B cell (primary cell): Measurements from ENCODE around the gene SLC16A14. TPM values are rescaled to one million over a fixed set of nuclear protein-coding genes. Genes with fewer than 3 reads are reported as not detected.

ENCODE experiments used
- ATAC-seq: fragments of 200-7000 bp; cut with Tn5 transposase; one replicate; pipeline ENCODE4 v1.10.0; 2021; ENCODE audit warnings: low read depth, mild to moderate bottlenecking, moderate number of reproducible peaks, moderate library complexity
- CTCF ChIA-PET: fragments of 350-600 bp; sonication (Branson Sonifier 250); formaldehyde crosslinking; loops from one replicate; lab custom pipeline; 2021; ENCODE audit warnings: antibody characterized with exemption, inconsistent platforms; lab: Charles Lee
- POLR2A ChIA-PET: fragments of 350-600 bp; sonication (Branson Sonifier 250); formaldehyde crosslinking; loops from one replicate; lab custom pipeline; 2021; ENCODE audit warnings: antibody characterized with exemption; lab: Charles Lee
- DNase-seq: peaks from one replicate; pipeline ENCODE4 v3.0.0; 2013
- H2AFZ ChIP-seq: 2 replicates; pipeline ENCODE4 v1.6.1; 2012; ENCODE audit warnings: mild to moderate bottlenecking, low read depth, low read length; ENCODE audit not compliant: insufficient read depth, poor library complexity, severe bottlenecking
- H3K27ac ChIP-seq, 2 donors: 1 replicate in 1 of 2; 2 replicates in 1 of 2; pipeline ENCODE4 v1.5.1; 2012 to 2013; ENCODE audit warnings: low read length in 2 of 2, mild to moderate bottlenecking in 2 of 2, moderate library complexity in 1 of 2
- H3K27me3 ChIP-seq, 4 experiments: fragments of 200-600 bp in 1 of 4; sonication (generic) in 1 of 4; replicated peaks in 1 of 4; 1 replicate in 2 of 4; 2 replicates in 2 of 4; pipeline versions ENCODE4 v1.6.1 to v1.7.0; 2013 to 2016; ENCODE audit warnings: low read length in 3 of 4, mild to moderate bottlenecking in 2 of 4, mixed read lengths in 1 of 4, moderate library complexity in 1 of 4; ENCODE audit not compliant: insufficient read depth in 4 of 4, control insufficient read depth in 3 of 4; ENCODE audit errors: control extremely low read depth in 1 of 4
- H3K36me3 ChIP-seq, 2 experiments: replicated peaks in 1 of 2; 1 replicate in 1 of 2; 2 replicates in 1 of 2; pipeline versions ENCODE4 v1.6.1 to v1.7.1; 2013; ENCODE audit warnings: low read length in 1 of 2; ENCODE audit not compliant: insufficient read depth in 2 of 2, control insufficient read depth in 1 of 2; ENCODE audit errors: control extremely low read depth in 1 of 2, extremely low read depth in 1 of 2
- H3K4me1 ChIP-seq, 2 donors: fragments of 200-600 bp in 1 of 2; sonication (generic) in 1 of 2; 1 replicate in 1 of 2; 2 replicates in 1 of 2; pipeline versions ENCODE4 v1.5.1 to v1.6.1; 2013 to 2017; ENCODE audit warnings: low read length in 2 of 2; ENCODE audit not compliant: control insufficient read depth in 2 of 2, insufficient read depth in 2 of 2
- H3K4me2 ChIP-seq: replicated peaks from 2 replicates; pipeline ENCODE3; 2012; ENCODE audit warnings: mild to moderate bottlenecking, low read depth, low read length; ENCODE audit not compliant: poor library complexity, severe bottlenecking
- H3K4me3 ChIP-seq, 5 experiments: fragments of 200-600 bp in 1 of 5; sonication (generic) in 1 of 5; 1 replicate in 3 of 5; 2 replicates in 2 of 5; pipeline versions ENCODE4 v1.5.1 to v1.7.0; 2011 to 2016; ENCODE audit warnings: low read length in 4 of 5, mild to moderate bottlenecking in 4 of 5, low read depth in 2 of 5, control low read depth in 1 of 5, moderate library complexity in 1 of 5; ENCODE audit not compliant: insufficient read depth in 1 of 5; ENCODE audit errors: control extremely low read depth in 1 of 5, extremely low read depth in 1 of 5
- H3K79me2 ChIP-seq: fragments of 200-600 bp; sonication (generic); one replicate; pipeline ENCODE4 v1.6.0; 2016; ENCODE audit warnings: low read length; ENCODE audit not compliant: control insufficient read depth, insufficient read depth
- H3K9ac ChIP-seq: fragments of 200-600 bp; sonication (generic); 2 replicates; pipeline ENCODE4 v1.6.1; 2017; ENCODE audit warnings: mild to moderate bottlenecking, low read length, moderate library complexity
- H3K9me3 ChIP-seq, 3 donors: one replicate each; pipeline versions ENCODE4 v1.6.1 to v1.7.1; 2013; ENCODE audit warnings: low read length in 2 of 3; ENCODE audit not compliant: control insufficient read depth in 2 of 3, insufficient read depth in 1 of 3; ENCODE audit errors: control extremely low read depth in 1 of 3
- H4K20me1 ChIP-seq: 2 replicates; pipeline ENCODE4 v1.6.0; 2012; ENCODE audit warnings: mild to moderate bottlenecking, low read length; ENCODE audit not compliant: insufficient read depth, control insufficient read depth, poor library complexity, severe bottlenecking
- H3K27ac Mint-ChIP-seq: one replicate; pipeline ENCODE4 v1.8.0; 2021; ENCODE audit warnings: mixed read lengths
- H3K27me3 Mint-ChIP-seq: one replicate; pipeline ENCODE4 v1.8.0; 2021; ENCODE audit warnings: mixed read lengths
- H3K4me1 Mint-ChIP-seq: one replicate; pipeline ENCODE4 v1.8.0; 2021; ENCODE audit warnings: mixed read lengths
- H3K4me3 Mint-ChIP-seq: one replicate; pipeline ENCODE4 v1.8.0; 2021; ENCODE audit warnings: mixed read lengths
- H3K9me3 Mint-ChIP-seq: one replicate; pipeline ENCODE4 v1.8.0; 2022; ENCODE audit warnings: mixed read lengths; ENCODE audit not compliant: insufficient read depth
- EZH2 ChIP-seq: IDR thresholded peaks from 2 replicates; pipeline ENCODE4 v1.6.1; 2012; ENCODE audit warnings: borderline replicate concordance, low read depth, mild to moderate bottlenecking, moderate library complexity, low read length; ENCODE audit not compliant: insufficient read depth, poor library complexity, severe bottlenecking
- WGBS: methylation state at CpG from one replicate; pipeline ENCODE4 v1.1.5; 2013; ENCODE audit warnings: missing lambda C conversion rate; ENCODE audit not compliant: insufficient coverage; 5-methylcytosine and 5-hydroxymethylcytosine counted together
- intact Hi-C: fragments of 100-400 bp; cut with micrococcal nuclease; formaldehyde crosslinking; loops from one replicate; pipeline ENCODE4 v1.10.0; 2022
- polyA plus RNA-seq: library from polyadenylated mRNA; depleted of rRNA; stranded (reverse); fragments of >200 nt; gene quantifications from 2 replicates; pipeline ENCODE4 v1.2.3, GENCODE V29; 2012
- total RNA-seq, 2 donors: library from RNA; stranded (reverse); fragments of 120-200 nt in 1 of 2; gene quantifications; 1 replicate in 1 of 2; 2 replicates in 1 of 2; pipeline versions ENCODE4 v1.2.3 to v1.2.4, GENCODE V29; 2013 to 2022
- TF ChIP-seq, protein P1 (sequence below): fragments of 200-600 bp; IDR thresholded peaks from one replicate; pipeline ENCODE4 v1.8.0; 2022; ENCODE audit warnings: antibody characterized with exemption, mild to moderate bottlenecking

SLC16A14 gene
- total and polyA plus RNA-seq, 2 donors (not counting 1 experiment from before 2014, with no cell fraction given): 0.18 to 2.4 TPM

DNA sequence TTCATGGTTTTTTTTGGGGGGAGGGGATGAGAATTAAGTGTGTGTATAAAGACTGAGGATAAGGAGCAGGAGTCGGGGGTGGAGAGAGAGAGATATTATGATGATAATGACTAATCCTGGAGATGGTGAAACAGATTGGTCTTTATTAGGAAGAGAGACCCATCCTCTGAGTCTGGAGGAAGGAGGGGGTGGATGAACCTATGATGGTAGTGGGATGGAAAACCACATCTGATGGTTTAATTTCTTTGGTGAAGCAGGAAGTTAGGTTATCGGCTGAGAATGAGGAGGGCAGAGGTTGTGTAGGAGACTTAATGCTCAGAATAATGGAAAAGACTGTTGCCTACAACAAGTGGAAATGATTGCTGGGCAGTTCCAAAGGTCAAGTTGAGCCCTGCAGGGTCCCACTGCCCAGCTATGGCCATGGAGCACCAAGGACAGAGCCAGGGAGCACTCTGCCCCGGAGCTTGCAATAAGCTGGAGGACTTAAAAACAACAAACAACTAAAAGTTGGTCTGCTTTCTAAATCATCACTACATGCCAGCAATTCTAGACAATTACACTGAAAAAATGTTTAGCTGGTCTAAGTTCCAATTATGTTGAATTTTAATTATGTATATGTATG is 7.9 kb downstream of the SLC16A14 start:
- Histone ChIP-seq H3K9me3 (peaks cover 0 to 3% (median 0%) of the 10 kb centered on the region in 3 donors), H3K79me2 (no peaks in the 10 kb centered on the region), H3K36me3 (no peaks in the 10 kb centered on the region), H3K4me3 (no peak overlapping the region), H2AFZ (no peak overlapping the region), H3K4me2 (no peak overlapping the region), H3K9ac (no peak overlapping the region), H3K27ac (no peak overlapping the region), H3K4me1 (no peaks in the 10 kb centered on the region), H4K20me1 (no peaks in the 10 kb centered on the region), H3K27me3 (no peaks in the 10 kb centered on the region)
- 89% methylated on average over 3 of the region's 3 CpGs for WGBS
- TF ChIP-seq EZH2: no peak
- TF ChIP-seq, protein P1, sequence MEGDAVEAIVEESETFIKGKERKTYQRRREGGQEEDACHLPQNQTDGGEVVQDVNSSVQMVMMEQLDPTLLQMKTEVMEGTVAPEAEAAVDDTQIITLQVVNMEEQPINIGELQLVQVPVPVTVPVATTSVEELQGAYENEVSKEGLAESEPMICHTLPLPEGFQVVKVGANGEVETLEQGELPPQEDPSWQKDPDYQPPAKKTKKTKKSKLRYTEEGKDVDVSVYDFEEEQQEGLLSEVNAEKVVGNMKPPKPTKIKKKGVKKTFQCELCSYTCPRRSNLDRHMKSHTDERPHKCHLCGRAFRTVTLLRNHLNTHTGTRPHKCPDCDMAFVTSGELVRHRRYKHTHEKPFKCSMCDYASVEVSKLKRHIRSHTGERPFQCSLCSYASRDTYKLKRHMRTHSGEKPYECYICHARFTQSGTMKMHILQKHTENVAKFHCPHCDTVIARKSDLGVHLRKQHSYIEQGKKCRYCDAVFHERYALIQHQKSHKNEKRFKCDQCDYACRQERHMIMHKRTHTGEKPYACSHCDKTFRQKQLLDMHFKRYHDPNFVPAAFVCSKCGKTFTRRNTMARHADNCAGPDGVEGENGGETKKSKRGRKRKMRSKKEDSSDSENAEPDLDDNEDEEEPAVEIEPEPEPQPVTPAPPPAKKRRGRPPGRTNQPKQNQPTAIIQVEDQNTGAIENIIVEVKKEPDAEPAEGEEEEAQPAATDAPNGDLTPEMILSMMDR: no peak
- no peaks in the 10 kb centered on the region for H3K9me3 Mint-ChIP-seq
- no peak for ATAC-seq
- H3K4me1 Mint-ChIP-seq: no peaks in the 10 kb centered on the region
- H3K27ac Mint-ChIP-seq: no peak overlapping the region
- no peak overlapping the region for H3K4me3 Mint-ChIP-seq
- CTCF ChIA-PET: interaction anchor here (1.3 kb wide), 1 partner anchor 13 kb away, joined by 3 read pairs; no protein-coding TSS in a partner anchor
- intact Hi-C loops: loop anchor here (10.0 kb wide), 1 partner anchor 204 kb away; no protein-coding TSS in a partner anchor
- POLR2A ChIA-PET: no interaction called here
- H3K27me3 Mint-ChIP-seq: no peaks in the 10 kb centered on the region
- DNase-seq: no peak

DNA sequence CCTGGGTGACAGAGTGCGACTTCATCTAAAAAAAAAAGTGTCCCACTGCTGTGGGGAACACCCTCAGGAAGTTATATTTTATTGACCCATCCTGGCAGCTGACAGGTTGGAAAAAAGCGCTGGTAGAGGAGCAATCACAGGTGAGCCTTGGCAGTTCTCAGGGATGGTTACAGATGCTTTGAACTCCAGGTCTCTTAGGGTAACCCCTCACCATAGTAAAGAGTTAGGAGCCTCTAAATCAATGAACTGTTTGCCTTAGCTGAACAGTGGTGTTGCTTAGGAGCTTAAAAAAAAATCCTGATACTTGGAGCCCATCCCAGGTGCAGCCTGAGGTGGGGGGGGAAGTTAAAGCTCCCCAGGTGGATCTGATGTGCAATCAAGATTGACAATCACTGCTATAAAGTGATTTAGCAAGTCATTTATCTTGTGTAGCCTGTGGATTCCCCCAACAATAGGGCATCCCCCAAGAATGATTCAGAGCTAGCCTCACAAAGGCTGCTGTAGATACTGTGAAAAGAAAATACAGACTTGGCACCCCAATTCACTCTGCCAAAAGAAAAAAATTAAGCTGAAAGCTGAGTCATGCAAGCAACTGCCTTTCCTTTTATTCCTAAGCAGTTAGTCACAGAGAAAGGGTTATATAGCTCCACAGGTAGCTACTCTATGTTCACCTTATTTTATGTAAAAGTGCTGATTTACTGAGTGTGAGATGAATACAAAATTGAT is 14.8 kb downstream of the SLC16A14 start:
- no peak overlapping the region for H3K4me3 ChIP-seq
- TF ChIP-seq, protein P1: no peak
- no peak for TF ChIP-seq EZH2
- H3K9ac ChIP-seq: no peak overlapping the region
- H3K27ac ChIP-seq: no peak overlapping the region
- ChIA-PET POLR2A (interaction anchor here (0.6 kb wide), 1 partner anchor 13 kb away, joined by 3 read pairs; no protein-coding TSS in a partner anchor), CTCF (interaction anchor here (2.4 kb wide), 1 partner anchor 13 kb away, joined by 12 read pairs; no protein-coding TSS in a partner anchor)
- intact Hi-C loops: no loop called here
- H3K4me2 ChIP-seq: no peak overlapping the region
- H3K4me3 Mint-ChIP-seq: no peak overlapping the region
- peaks cover 5% of the 10 kb centered on the region for H3K4me1 Mint-ChIP-seq
- no peak overlapping the region for H2AFZ ChIP-seq
- no peaks in the 10 kb centered on the region for H3K36me3 ChIP-seq
- no peak for DNase-seq
- H4K20me1 ChIP-seq: no peaks in the 10 kb centered on the region
- H3K27ac Mint-ChIP-seq: no peak overlapping the region
- H3K27me3 Mint-ChIP-seq: no peaks in the 10 kb centered on the region
- no peaks in the 10 kb centered on the region for H3K79me2 ChIP-seq
- 100% methylated on average over 2 of the region's 2 CpGs for WGBS
- no peaks in the 10 kb centered on the region for H3K27me3 ChIP-seq
- H3K4me1 ChIP-seq: no peaks in the 10 kb centered on the region
- no peak for ATAC-seq
- H3K9me3 Mint-ChIP-seq: no peaks in the 10 kb centered on the region
- H3K9me3 ChIP-seq: peaks cover 0 to under 1% (median 0%) of the 10 kb centered on the region in 3 donors
